NCI-H748 (cell line): ENCODE measurements around the gene LRBA.
"Not testable (repeated sequence)": the region's sequence is repeated elsewhere in the genome, so short reads cannot be mapped to it uniquely, and the experiment has no call there.

Source experiments
- DNase-seq: peaks from one replicate; lab custom pipeline; 2025; ENCODE audit not compliant: unreplicated experiment; lab: John Stamatoyannopoulos, UW

The LRBA gene

DNA sequence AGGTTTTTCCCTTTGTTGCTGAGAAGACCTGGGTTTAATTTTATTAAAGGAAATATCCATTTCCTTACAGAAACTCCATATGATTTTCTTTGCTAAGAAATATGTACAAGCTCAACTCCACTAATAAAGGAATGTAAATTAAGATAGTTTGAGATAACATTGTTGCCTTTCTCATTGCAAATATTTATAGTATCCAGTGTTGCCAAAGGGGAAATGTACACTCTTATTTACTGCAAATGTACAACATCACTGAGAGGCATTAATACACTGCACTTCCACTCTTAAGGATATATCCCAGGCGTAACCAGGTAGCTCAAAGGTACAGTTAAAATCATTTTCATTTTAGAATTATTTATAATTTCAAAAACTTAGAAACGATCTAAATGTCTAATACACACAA is 7.5 kb upstream of the LRBA start:
- no peak for DNase-seq

- DNase-seq, result no peak
These were observed 6.7 kb upstream of the LRBA start for GRCh38 chr4:151021637-151022334.

DNA sequence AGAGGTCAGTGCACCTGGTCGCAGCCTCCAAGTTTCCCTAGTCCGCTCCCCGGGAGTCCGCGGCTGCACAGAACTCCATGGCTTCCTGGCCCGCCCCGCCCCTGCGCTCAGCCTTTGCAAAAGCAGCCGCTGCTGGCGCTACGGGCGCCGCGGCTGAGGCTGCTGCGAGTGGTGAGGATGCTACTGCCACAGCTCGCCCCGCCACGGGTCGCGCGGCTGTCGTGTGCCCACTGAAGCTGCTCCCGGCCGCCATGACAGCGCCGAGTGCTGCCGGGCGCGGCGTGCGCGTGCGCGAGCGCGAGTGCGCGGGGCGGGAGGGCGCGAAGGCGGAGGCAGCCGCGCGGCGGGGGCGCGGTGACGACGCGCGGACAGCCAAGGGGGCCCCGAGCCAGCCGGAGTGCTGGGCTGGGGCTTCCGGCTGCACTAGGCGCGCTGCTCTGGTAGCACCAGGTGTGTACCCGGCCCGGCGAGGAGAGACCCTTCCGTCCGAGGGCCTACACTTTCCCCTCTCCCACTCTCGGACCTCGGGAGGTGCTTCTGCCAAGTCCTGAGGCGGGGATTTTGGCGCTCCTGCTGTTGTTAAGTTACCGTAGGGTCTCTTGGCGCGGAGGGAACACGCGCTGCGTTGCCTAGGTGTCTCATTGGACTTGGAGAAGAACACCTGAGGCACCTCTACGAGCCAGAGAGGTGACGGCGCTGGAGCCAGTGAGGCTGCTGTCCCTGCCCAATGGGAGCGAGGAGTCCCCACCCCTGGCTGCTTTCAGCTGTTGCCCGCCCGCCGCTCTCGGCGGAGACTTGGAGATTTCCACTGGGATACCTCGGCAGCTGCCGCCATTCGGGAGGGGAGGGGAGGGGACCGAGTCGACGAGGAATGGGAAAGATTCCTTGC is 619 bp upstream of the LRBA start:
- DNase-seq, result peak; percentile 95

DNA sequence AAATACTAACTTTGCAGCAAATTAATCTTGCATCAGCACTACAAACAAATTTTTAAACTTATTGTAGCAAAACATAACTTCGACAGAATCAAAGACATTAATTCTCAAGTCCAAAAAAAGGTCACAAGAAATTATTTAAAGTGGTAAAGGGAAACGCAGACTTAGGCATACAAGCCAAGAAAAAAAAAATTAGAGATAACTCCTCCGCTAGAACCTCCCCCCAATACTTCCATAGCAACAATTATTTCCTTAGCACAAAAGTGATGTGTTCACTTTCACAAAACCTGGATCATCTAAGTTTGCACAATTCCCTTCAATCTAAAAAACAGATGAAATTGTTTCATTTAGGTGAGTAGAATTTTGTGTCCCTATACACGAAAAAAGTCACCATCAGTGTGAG is 1.1 kb downstream of the LRBA start:
- no peak for DNase-seq

- DNase-seq, result no peak
These were observed 1.6 kb downstream of the LRBA start for GRCh38 chr4:151013491-151013890.

GRCh38 chr4:151012820-151013219 is 2.3 kb downstream of the LRBA start:
- DNase-seq, result peak; percentile 4

DNA sequence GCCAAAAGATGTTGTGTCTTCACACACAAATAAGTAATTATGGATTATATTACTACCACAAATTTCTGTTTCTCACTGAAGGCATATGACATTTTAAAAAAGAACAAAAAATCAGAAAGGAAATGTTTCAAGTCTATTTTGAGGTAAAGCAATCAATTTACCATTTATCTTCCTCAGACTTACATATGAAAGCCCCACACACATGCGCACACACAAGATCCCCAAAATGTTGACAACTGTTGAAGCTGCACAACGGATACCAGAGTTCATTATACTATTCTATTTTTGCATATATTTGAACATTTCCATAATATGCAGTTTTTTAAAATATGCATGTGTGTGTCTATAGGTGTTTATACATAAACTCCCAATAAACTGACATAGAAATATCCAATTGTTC is 2.7 kb downstream of the LRBA start:
- DNase-seq, result no peak

GRCh38 chr4:151004222-151004621 is 10.9 kb downstream of the LRBA start:
- DNase-seq, result no peak

DNA sequence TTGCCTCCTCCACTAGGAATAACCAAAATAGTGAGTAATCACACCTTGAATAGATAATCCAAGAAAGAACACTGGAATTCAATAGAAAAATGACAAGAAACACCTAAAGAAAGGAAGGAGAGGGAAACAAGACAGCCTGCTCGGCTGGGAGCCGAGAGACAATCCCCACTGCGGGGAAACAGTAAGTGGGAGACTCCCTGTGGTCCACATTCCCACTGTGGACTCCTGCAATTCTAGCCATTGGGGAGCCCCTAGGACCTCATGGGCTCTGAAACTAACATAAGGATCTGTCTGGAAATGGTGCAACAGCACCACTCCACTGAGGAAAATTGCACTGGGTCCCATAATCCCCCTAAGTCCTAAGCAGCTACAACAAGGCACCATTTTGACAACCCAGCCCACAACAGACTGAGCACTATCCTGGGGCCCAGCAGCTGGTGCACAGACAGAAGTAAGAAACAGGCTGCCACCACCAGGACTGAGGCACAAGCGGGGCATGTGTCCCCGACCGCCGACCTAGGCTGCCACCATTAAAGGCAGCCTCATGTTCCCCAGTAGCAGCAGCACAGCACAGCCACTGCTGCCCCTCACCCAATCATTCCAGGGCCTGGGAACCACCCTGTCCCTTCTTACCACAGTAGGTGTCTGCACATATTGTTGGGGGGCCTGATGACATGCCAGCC is 14.2 kb downstream of the LRBA start:
- no peak for DNase-seq

DNA sequence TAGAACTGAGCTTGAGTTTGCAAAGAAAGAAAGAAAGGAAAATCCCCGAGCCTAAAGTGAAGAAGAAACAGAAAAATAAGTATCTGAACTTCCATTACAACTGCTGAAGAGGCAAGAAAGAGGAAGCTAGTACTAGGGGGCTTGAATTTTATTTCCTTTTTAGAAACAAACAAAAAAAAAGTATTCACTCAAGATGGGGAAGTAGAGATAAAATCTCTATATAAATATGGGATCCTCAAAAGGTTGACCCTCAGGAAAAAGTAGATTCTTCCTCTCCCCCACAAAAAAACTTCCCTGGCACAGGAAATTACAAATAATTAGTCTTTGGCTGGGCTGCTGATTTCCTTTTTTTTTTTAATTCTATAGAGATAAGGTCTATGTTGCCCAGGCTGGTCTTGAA is 16.0 kb downstream of the LRBA start:
- no peak for DNase-seq

DNA sequence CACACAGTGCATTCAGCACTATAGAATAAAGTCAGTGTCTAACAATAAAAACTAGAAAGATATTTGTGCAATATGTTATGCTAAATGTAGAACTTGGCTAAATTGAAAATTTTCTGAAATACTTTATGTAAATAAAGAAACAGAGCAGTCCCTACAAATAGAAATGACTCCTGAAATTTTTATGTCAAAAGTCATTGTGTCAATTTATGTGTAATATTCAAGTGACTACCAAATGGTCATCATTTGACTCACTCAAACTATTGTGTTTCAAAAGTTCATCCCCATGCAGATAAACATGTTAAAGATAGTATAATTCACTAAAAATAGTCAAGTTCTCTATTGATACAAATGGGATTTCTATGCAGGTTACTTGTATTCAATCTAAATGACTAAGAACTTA is 17.9 kb downstream of the LRBA start:
- DNase-seq, result no peak

DNA sequence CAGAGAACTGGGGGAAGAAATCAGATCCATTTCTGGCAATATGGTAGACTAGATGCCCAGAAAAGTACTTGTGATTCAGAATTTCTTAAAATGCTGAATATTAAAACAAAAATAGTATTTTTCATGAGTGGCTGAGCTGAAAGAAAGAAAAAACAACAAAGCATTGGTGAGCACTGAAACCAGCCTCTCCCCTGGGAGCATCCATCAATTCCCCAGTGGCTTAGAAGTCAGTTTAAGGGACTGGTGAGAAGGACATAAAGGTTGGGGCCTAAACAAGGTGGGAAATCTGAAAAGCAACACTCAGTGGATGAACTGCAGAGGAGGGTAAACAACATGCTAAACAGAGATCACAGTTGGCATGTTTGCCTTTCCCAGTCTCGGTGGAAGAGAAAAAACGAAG is 20.4 kb downstream of the LRBA start:
- no peak for DNase-seq

DNA sequence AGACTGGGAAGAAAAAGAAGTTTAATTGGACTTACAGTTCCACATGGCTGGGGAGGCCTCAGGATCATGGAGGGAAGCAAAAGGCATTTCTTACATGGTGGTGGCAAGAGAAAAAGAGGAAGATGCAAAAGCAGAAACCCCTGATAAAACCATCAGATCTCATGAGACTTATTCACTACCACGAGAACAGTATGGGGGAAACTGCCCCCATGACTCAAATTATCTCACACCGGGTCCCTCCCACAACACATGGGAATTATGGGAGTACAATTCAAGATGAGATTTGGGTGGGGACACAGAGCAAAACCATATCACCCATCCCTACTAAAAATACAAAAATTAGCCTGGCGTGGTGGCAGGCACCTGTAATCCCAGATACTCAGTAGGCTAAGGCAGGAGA is 21.5 kb downstream of the LRBA start:
- DNase-seq, result not testable (repeated sequence)

GRCh38 chr4:150990993-150991392 is 24.1 kb downstream of the LRBA start:
- no peak for DNase-seq

DNA sequence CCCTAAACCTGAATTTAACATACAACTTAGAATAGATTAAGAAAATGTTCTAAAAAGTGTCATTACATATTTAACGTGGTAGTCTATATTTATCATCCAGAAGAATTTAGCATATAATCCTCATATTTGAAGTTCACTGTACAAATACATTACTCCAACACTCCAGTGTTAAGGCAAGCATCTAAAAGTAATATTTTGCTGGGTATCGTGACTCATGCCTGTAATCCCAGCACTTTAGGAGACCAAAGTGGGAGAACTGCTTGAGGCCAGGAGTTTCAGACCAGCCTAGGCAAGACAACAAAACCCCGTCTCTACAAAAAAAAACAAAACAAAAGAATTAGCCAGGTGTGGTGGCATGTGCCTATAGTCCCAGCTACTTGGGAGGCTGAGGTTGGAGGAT is 24.8 kb downstream of the LRBA start:
- no peak for DNase-seq

GRCh38 chr4:150988238-150988637 is 26.8 kb downstream of the LRBA start:
- DNase-seq, result no peak

- no peak for DNase-seq
These were observed 27.9 kb downstream of the LRBA start for GRCh38 chr4:150987204-150987603.

DNA sequence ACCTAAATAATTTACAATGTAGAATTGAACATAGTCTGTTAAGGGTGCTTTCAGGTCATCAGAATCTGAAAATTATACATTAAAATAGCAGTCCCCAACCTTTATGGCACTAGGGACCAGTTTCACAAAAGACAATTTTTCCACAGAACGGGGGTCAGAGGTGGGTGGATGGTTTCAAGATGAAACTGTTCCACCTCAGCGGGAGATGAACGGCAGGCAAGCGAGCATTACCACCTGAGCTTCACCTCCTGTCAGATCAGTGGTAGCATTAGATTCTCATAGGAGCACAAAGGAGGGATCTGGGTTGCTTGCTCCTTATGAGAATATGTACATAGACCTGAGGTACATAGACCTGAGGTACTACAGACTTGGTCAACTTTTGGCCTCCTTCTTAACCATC is 29.0 kb downstream of the LRBA start:
- no peak for DNase-seq

GRCh38 chr4:150983851-150984250 is 31.2 kb downstream of the LRBA start:
- no peak for DNase-seq

DNA sequence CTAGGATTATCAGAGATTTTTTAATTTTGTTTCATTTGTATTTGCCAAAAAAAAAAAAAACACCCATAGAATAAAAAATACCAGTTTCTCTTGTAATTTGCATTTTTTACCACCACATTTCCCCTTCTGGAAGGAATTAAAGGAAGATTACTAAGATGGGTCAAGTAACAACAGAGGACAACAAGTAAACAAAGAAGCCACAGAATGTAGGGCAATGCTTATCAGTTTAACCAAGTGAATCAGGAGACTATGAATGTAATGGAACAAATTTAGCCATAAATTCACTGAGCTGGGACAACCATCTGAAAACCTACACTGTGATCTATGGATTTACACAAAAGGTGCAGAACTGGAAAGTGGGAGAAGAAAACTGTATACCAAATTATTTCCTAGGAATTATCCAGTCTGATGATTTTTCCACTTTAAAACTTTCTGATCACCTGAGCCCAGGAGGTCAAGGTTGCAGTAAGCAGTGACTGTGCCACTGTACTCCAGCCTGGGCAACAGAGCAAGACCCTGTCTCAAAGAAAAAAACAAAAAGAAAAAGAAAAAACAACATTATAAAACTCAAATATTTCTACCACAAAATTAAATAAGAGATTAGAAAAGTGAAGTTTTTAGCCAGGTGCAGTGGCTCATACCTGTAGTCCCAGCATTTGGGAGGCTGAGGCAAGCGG is 32.4 kb downstream of the LRBA start:
- no peak for DNase-seq
